Esophagus muscularis mucosa (tissue), 3 donors: ENCODE data around the gene MLLT3.

Source experiments
- CTCF ChIP-seq, 3 experiments: fragments of 200-600 bp in 2 of 3; fragments of 450-650 bp in 1 of 3; sonication (generic) in 2 of 3; IDR thresholded peaks; one replicate each; pipeline ENCODE4 v1.5.1; 2017 to 2019; ENCODE audit warnings: antibody characterized with exemption in 3 of 3, mild to moderate bottlenecking in 2 of 3, moderate library complexity in 1 of 3
- POLR2A ChIP-seq: fragments of 450-650 bp; IDR thresholded peaks from one replicate; pipeline ENCODE4 v1.6.1; 2017; ENCODE audit warnings: antibody characterized with exemption, moderate library complexity, mild to moderate bottlenecking, low read depth
- POLR2AphosphoS5 ChIP-seq, 2 donors: sonication (generic); formaldehyde crosslinking; IDR thresholded peaks; one replicate each; pipeline ENCODE4 v1.6.1; 2017; ENCODE audit warnings: antibody characterized with exemption in 2 of 2

GRCh38 chr9:20557285-20557684, 65.0 kb downstream of the MLLT3 start:
- TF ChIP-seq POLR2A (no peak), CTCF (IDR thresholded peaks at IDR 0.05) (no peak), POLR2AphosphoS5 (IDR thresholded peaks at IDR 0.05) (no peak)
